ENCODE results near the gene ATP5F1D. TPM values are rescaled to one million over a fixed set of nuclear protein-coding genes. Genes with fewer than 3 reads are reported as not detected.
A peak's percentile ranks its signal among the peaks of the same experiment; 100 is the strongest.

Gene ATP5F1D
- total RNA-seq, 2 donors from 2014 or later: 144 to 159 TPM

DNA sequence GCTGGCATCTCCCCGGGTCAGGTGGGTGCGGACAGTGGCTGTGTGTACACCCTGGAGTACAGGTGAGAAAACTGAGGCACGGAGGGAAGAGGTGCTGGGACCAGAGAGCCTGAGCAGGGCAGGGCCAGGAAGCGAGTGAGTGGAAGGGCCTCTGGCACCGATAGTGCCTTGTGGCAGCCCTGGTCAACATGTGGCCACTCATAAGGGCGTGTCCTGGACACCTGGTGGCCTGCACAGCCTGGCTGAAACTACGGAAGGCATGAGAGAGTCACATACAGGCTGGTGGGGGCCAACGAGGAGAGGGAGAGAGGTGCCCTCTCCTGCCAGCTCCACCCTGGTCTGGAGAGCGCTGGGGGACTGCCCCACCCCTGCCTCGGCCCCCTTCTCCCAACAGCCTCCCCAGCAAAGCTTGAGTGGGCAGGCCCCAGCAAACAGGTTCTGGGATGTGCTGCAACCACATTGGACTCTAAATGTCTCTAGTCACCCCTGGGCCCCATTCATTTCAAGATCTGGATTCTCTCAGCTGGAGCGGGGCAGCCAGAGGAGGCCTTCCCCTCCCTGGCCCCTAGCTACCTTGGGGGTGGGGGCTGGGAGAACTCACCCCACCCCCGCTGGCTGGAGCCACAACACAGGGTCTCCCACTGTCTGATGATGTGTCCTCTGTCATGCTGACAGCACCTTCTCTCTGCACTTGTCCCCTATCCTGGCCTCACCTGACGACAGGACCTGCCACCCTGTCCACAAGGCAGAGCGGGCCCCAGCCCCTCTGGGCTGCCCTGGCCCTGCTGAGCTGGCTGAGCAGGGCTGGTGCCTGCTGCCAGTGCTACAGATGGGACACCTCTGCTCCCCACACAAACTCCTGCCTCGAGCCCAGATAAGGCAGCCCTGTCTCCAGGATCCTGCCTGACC, 9.6 kb upstream of the ATP5F1D start:
- Histone ChIP-seq H3K36me3 (ENCODE audit: control insufficient read depth, insufficient read depth, low read length) (peaks cover 10% of the 10 kb centered on the region), H3K9me3 (ENCODE audit: control insufficient read depth, low read length) (no peaks in the 10 kb centered on the region), H3K27ac (ENCODE audit: low read depth, low read length) (peak overlapping the region; percentile 44), H3K4me1 (ENCODE audit: control insufficient read depth, insufficient read depth, low read length) (no peaks in the 10 kb centered on the region), H3K27me3 (ENCODE audit: control insufficient read depth, insufficient read depth, low read length, poor library complexity, severe bottlenecking) (no peaks in the 10 kb centered on the region), H3K4me3 (ENCODE audit: low read length) (no peak overlapping the region), H3K9ac (ENCODE audit: extremely low read depth, low read length, poor library complexity, severe bottlenecking) (no peak overlapping the region)
- Mint-ChIP-seq H3K36me3 (ENCODE audit: low read depth) (peaks cover 20% of the 10 kb centered on the region), H3K27ac (peak overlapping the region; percentile 61), H3K4me3 (no peak overlapping the region), H3K4me1 (no peaks in the 10 kb centered on the region), H3K27me3 (ENCODE audit: insufficient read depth) (no peaks in the 10 kb centered on the region), H3K9me3 (no peaks in the 10 kb centered on the region)
- DNase-seq: no peak
- TF ChIP-seq, protein P1, sequence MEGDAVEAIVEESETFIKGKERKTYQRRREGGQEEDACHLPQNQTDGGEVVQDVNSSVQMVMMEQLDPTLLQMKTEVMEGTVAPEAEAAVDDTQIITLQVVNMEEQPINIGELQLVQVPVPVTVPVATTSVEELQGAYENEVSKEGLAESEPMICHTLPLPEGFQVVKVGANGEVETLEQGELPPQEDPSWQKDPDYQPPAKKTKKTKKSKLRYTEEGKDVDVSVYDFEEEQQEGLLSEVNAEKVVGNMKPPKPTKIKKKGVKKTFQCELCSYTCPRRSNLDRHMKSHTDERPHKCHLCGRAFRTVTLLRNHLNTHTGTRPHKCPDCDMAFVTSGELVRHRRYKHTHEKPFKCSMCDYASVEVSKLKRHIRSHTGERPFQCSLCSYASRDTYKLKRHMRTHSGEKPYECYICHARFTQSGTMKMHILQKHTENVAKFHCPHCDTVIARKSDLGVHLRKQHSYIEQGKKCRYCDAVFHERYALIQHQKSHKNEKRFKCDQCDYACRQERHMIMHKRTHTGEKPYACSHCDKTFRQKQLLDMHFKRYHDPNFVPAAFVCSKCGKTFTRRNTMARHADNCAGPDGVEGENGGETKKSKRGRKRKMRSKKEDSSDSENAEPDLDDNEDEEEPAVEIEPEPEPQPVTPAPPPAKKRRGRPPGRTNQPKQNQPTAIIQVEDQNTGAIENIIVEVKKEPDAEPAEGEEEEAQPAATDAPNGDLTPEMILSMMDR (conservative IDR thresholded peaks at IDR 0.05): no peak
- WGBS, 2 experiments (ENCODE audit: insufficient coverage in 1 of 2, insufficient read length in 1 of 2): 92 to 96% methylated on average over 9 to 15 of the region's 15 CpGs

DNA sequence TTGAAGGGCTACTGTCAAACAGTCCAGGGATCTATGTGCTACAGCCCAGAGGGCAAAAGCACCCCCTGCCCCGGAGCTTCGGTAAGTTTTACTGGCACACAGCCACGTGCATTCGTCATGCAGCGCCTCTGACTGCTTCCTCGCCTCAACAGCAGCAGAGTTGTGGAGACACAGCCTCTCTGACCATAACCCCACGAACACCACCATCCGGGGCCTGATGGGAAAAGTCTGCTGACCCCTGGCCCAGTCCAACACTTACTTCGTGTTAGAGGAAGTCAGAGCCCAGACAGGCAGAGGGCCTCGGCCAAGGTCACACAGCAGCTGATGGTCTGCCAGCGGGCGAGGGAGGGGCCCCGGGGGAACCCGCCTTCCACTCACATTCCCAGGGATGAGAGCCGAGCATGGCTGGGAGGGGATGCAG, 8.9 kb upstream of the ATP5F1D start:
- Histone ChIP-seq H3K9me3 (ENCODE audit: control insufficient read depth, low read length) (no peaks in the 10 kb centered on the region), H3K27ac (ENCODE audit: low read depth, low read length) (no peak overlapping the region), H3K4me3 (ENCODE audit: low read length) (no peak overlapping the region), H3K9ac (ENCODE audit: extremely low read depth, low read length, poor library complexity, severe bottlenecking) (no peak overlapping the region), H3K4me1 (ENCODE audit: control insufficient read depth, insufficient read depth, low read length) (no peaks in the 10 kb centered on the region), H3K27me3 (ENCODE audit: control insufficient read depth, insufficient read depth, low read length, poor library complexity, severe bottlenecking) (no peaks in the 10 kb centered on the region), H3K36me3 (ENCODE audit: control insufficient read depth, insufficient read depth, low read length) (peaks cover 10% of the 10 kb centered on the region)
- no peak for DNase-seq
- H3K9me3 Mint-ChIP-seq: no peaks in the 10 kb centered on the region
- no peaks in the 10 kb centered on the region for H3K27me3 Mint-ChIP-seq (ENCODE audit: insufficient read depth)
- no peak overlapping the region for H3K4me3 Mint-ChIP-seq
- TF ChIP-seq, protein P1 (conservative IDR thresholded peaks at IDR 0.05): no peak
- no peaks in the 10 kb centered on the region for H3K4me1 Mint-ChIP-seq
- H3K27ac Mint-ChIP-seq: no peak overlapping the region
- peaks cover 17% of the 10 kb centered on the region for H3K36me3 Mint-ChIP-seq (ENCODE audit: low read depth)
- 86 to 92% methylated on average over 4 to 15 of the region's 15 CpGs for WGBS, 2 experiments (ENCODE audit: insufficient coverage in 1 of 2, insufficient read length in 1 of 2)

DNA sequence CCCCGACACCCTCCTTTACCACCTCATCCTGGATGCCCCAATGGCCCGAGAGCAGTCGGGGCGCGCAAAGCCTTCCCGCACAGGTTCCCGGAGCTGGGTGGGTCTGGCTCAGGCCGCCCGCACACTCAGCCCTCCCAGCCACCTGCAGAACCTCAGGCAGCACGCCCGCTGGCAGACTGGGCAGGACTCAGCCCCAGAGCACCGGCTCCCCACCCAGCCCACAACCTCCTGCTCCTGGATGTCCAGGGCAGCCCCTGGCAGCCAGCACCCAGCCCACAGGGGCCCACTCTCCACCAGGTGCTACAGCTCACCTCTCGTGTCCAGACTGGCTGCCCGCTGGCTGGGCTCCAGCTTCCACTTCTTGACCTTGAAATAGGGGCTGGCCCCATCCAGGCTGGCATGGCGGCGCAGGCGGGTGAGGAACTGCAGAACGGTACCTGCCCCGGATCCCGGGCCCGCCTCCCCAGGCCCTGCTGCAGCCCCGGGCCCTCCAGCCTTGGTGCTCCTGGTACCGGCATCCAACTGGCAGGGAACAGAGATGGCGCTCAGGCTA, 8.4 kb upstream of the ATP5F1D start:
- Mint-ChIP-seq H3K9me3 (no peaks in the 10 kb centered on the region), H3K27ac (no peak overlapping the region), H3K27me3 (ENCODE audit: insufficient read depth) (no peaks in the 10 kb centered on the region), H3K4me1 (no peaks in the 10 kb centered on the region), H3K4me3 (no peak overlapping the region), H3K36me3 (ENCODE audit: low read depth) (peaks cover 15% of the 10 kb centered on the region)
- no peak overlapping the region for H3K4me3 ChIP-seq (ENCODE audit: low read length)
- no peak overlapping the region for H3K27ac ChIP-seq (ENCODE audit: low read depth, low read length)
- H3K4me1 ChIP-seq (ENCODE audit: control insufficient read depth, insufficient read depth, low read length): no peaks in the 10 kb centered on the region
- no peak for DNase-seq
- no peaks in the 10 kb centered on the region for H3K27me3 ChIP-seq (ENCODE audit: control insufficient read depth, insufficient read depth, low read length, poor library complexity, severe bottlenecking)
- no peak overlapping the region for H3K9ac ChIP-seq (ENCODE audit: extremely low read depth, low read length, poor library complexity, severe bottlenecking)
- 96% methylated on average over 18 to 24 of the region's 24 CpGs for WGBS, 2 experiments (ENCODE audit: insufficient coverage in 1 of 2, insufficient read length in 1 of 2)
- TF ChIP-seq, protein P1 (conservative IDR thresholded peaks at IDR 0.05): no peak
- no peaks in the 10 kb centered on the region for H3K9me3 ChIP-seq (ENCODE audit: control insufficient read depth, low read length)
- H3K36me3 ChIP-seq (ENCODE audit: control insufficient read depth, insufficient read depth, low read length): peaks cover 10% of the 10 kb centered on the region

All from endodermal cell (in vitro differentiated cells).